ENCODE measurements around the gene SLC22A17.

SLC22A17 gene

GRCh38 chr14:23385244-23385641, 32.6 kb upstream of the SLC22A17 start:
- H3K79me2 ChIP-seq (ENCODE audit: control insufficient read depth, insufficient read depth, low read length): no peaks in the 10 kb centered on the region
- no peak overlapping the region for H3K18ac ChIP-seq (ENCODE audit: low read length)
- H2BK120ac ChIP-seq (ENCODE audit: low read depth, low read length): no peak overlapping the region
- H4K8ac ChIP-seq (ENCODE audit: low read depth, low read length): no peak overlapping the region
- no peaks in the 10 kb centered on the region for H3K27me3 ChIP-seq (ENCODE audit: insufficient read depth, low read length, poor library complexity)
- H3K79me1 ChIP-seq (ENCODE audit: low read length): no peaks in the 10 kb centered on the region
- H3K4me2 ChIP-seq (ENCODE audit: low read length): no peak overlapping the region
- WGBS (ENCODE audit: extremely low coverage, insufficient coverage, low lambda C conversion rate): no CpG with 5 or more reads among the region's 2 CpGs
- H3K4ac ChIP-seq (ENCODE audit: low read depth, low read length): no peak overlapping the region
- no peaks in the 10 kb centered on the region for H3K4me1 ChIP-seq (ENCODE audit: control insufficient read depth, low read depth, low read length)
- H2BK15ac ChIP-seq (replicated peaks; ENCODE audit: low read depth): no peak overlapping the region
- no peaks in the 10 kb centered on the region for H3K36me3 ChIP-seq (ENCODE audit: control insufficient read depth, insufficient read depth, low read length)
- H2AK5ac ChIP-seq (ENCODE audit: low read length): no peak overlapping the region
- no peak for DNase-seq
- H3K56ac ChIP-seq (ENCODE audit: low read length): no peak overlapping the region
- no peak overlapping the region for H3K4me3 ChIP-seq (ENCODE audit: low read length)
- H3K27ac ChIP-seq (ENCODE audit: low read depth, low read length): no peak overlapping the region
- H3K23ac ChIP-seq (ENCODE audit: low read length): no peak overlapping the region
- H3K9ac ChIP-seq (ENCODE audit: low read length): no peak overlapping the region
- H4K5ac ChIP-seq (ENCODE audit: low read length): no peak overlapping the region
- H2BK5ac ChIP-seq (ENCODE audit: low read length): no peak overlapping the region

GRCh38 chr14:23384364-23385080, 31.8 kb upstream of the SLC22A17 start:
- Histone ChIP-seq H3K4me1 (ENCODE audit: control insufficient read depth, low read depth, low read length) (no peaks in the 10 kb centered on the region), H2BK5ac (ENCODE audit: low read length) (no peak overlapping the region), H3K79me1 (ENCODE audit: low read length) (no peaks in the 10 kb centered on the region), H3K4me2 (ENCODE audit: low read length) (no peak overlapping the region), H3K27ac (ENCODE audit: low read depth, low read length) (no peak overlapping the region), H2BK15ac (replicated peaks; ENCODE audit: low read depth) (no peak overlapping the region), H3K36me3 (ENCODE audit: control insufficient read depth, insufficient read depth, low read length) (no peaks in the 10 kb centered on the region), H3K18ac (ENCODE audit: low read length) (no peak overlapping the region), H2AK5ac (ENCODE audit: low read length) (no peak overlapping the region), H3K79me2 (ENCODE audit: control insufficient read depth, insufficient read depth, low read length) (no peaks in the 10 kb centered on the region), H3K27me3 (ENCODE audit: insufficient read depth, low read length, poor library complexity) (no peaks in the 10 kb centered on the region), H2BK120ac (ENCODE audit: low read depth, low read length) (no peak overlapping the region), H4K8ac (ENCODE audit: low read depth, low read length) (no peak overlapping the region), H3K23ac (ENCODE audit: low read length) (no peak overlapping the region), H3K56ac (ENCODE audit: low read length) (no peak overlapping the region), H3K9ac (ENCODE audit: low read length) (no peak overlapping the region), H3K4ac (ENCODE audit: low read depth, low read length) (no peak overlapping the region), H3K4me3 (ENCODE audit: low read length) (no peak overlapping the region), H4K5ac (ENCODE audit: low read length) (no peak overlapping the region)
- WGBS (ENCODE audit: extremely low coverage, insufficient coverage, low lambda C conversion rate): no CpG with 5 or more reads among the region's 29 CpGs
- no peak for DNase-seq

- Histone ChIP-seq H2BK120ac (ENCODE audit: low read depth, low read length) (no peak overlapping the region), H4K5ac (ENCODE audit: low read length) (no peak overlapping the region), H4K8ac (ENCODE audit: low read depth, low read length) (no peak overlapping the region), H3K4me1 (ENCODE audit: control insufficient read depth, low read depth, low read length) (no peaks in the 10 kb centered on the region), H3K36me3 (ENCODE audit: control insufficient read depth, insufficient read depth, low read length) (no peaks in the 10 kb centered on the region), H3K4ac (ENCODE audit: low read depth, low read length) (no peak overlapping the region), H3K23ac (ENCODE audit: low read length) (no peak overlapping the region), H2AK5ac (ENCODE audit: low read length) (no peak overlapping the region), H3K79me1 (ENCODE audit: low read length) (no peaks in the 10 kb centered on the region), H3K18ac (ENCODE audit: low read length) (no peak overlapping the region), H3K27ac (ENCODE audit: low read depth, low read length) (no peak overlapping the region), H2BK15ac (replicated peaks; ENCODE audit: low read depth) (no peak overlapping the region), H3K4me3 (ENCODE audit: low read length) (no peak overlapping the region), H3K79me2 (ENCODE audit: control insufficient read depth, insufficient read depth, low read length) (no peaks in the 10 kb centered on the region), H3K56ac (ENCODE audit: low read length) (no peak overlapping the region), H2BK5ac (ENCODE audit: low read length) (no peak overlapping the region), H3K9ac (ENCODE audit: low read length) (no peak overlapping the region), H3K4me2 (ENCODE audit: low read length) (no peak overlapping the region), H3K27me3 (ENCODE audit: insufficient read depth, low read length, poor library complexity) (no peaks in the 10 kb centered on the region)
- no CpG with 5 or more reads among the region's 10 CpGs for WGBS (ENCODE audit: extremely low coverage, insufficient coverage, low lambda C conversion rate)
- no peak for DNase-seq
Measured at GRCh38 chr14:23382731-23383440, 30.2 kb upstream of the SLC22A17 start.

- Histone ChIP-seq H3K36me3 (ENCODE audit: control insufficient read depth, insufficient read depth, low read length) (no peaks in the 10 kb centered on the region), H3K4ac (ENCODE audit: low read depth, low read length) (no peak overlapping the region), H3K27ac (ENCODE audit: low read depth, low read length) (no peak overlapping the region), H3K9ac (ENCODE audit: low read length) (no peak overlapping the region), H4K8ac (ENCODE audit: low read depth, low read length) (no peak overlapping the region), H3K4me2 (ENCODE audit: low read length) (no peak overlapping the region), H3K27me3 (ENCODE audit: insufficient read depth, low read length, poor library complexity) (no peaks in the 10 kb centered on the region), H2BK15ac (replicated peaks; ENCODE audit: low read depth) (no peak overlapping the region), H3K4me3 (ENCODE audit: low read length) (no peak overlapping the region), H2AK5ac (ENCODE audit: low read length) (no peak overlapping the region), H3K79me1 (ENCODE audit: low read length) (no peaks in the 10 kb centered on the region), H3K23ac (ENCODE audit: low read length) (no peak overlapping the region), H3K56ac (ENCODE audit: low read length) (no peak overlapping the region), H3K79me2 (ENCODE audit: control insufficient read depth, insufficient read depth, low read length) (no peaks in the 10 kb centered on the region), H3K18ac (ENCODE audit: low read length) (no peak overlapping the region), H3K4me1 (ENCODE audit: control insufficient read depth, low read depth, low read length) (no peaks in the 10 kb centered on the region), H4K5ac (ENCODE audit: low read length) (no peak overlapping the region), H2BK120ac (ENCODE audit: low read depth, low read length) (no peak overlapping the region), H2BK5ac (ENCODE audit: low read length) (no peak overlapping the region)
- WGBS (ENCODE audit: extremely low coverage, insufficient coverage, low lambda C conversion rate): no CpG with 5 or more reads among the region's 6 CpGs
- no peak for DNase-seq
Measured at GRCh38 chr14:23382276-23382675, 29.6 kb upstream of the SLC22A17 start.

- no peak for DNase-seq
- Histone ChIP-seq H2BK5ac (ENCODE audit: low read length) (no peak overlapping the region), H3K23ac (ENCODE audit: low read length) (no peak overlapping the region), H3K27me3 (ENCODE audit: insufficient read depth, low read length, poor library complexity) (no peaks in the 10 kb centered on the region), H4K5ac (ENCODE audit: low read length) (no peak overlapping the region), H3K56ac (ENCODE audit: low read length) (no peak overlapping the region), H4K8ac (ENCODE audit: low read depth, low read length) (no peak overlapping the region), H3K4me1 (ENCODE audit: control insufficient read depth, low read depth, low read length) (no peaks in the 10 kb centered on the region), H3K79me2 (ENCODE audit: control insufficient read depth, insufficient read depth, low read length) (no peaks in the 10 kb centered on the region), H3K4me2 (ENCODE audit: low read length) (no peak overlapping the region), H3K4ac (ENCODE audit: low read depth, low read length) (no peak overlapping the region), H3K18ac (ENCODE audit: low read length) (no peak overlapping the region), H3K36me3 (ENCODE audit: control insufficient read depth, insufficient read depth, low read length) (no peaks in the 10 kb centered on the region), H3K79me1 (ENCODE audit: low read length) (no peaks in the 10 kb centered on the region), H3K9ac (ENCODE audit: low read length) (no peak overlapping the region), H3K27ac (ENCODE audit: low read depth, low read length) (no peak overlapping the region), H2AK5ac (ENCODE audit: low read length) (no peak overlapping the region), H2BK120ac (ENCODE audit: low read depth, low read length) (no peak overlapping the region), H3K4me3 (ENCODE audit: low read length) (no peak overlapping the region), H2BK15ac (replicated peaks; ENCODE audit: low read depth) (no peak overlapping the region)
- whole genome bisulfite sequencing (ENCODE audit: extremely low coverage, insufficient coverage, low lambda C conversion rate): no CpG with 5 or more reads among the region's 3 CpGs
Measured at GRCh38 chr14:23381871-23382270, 29.2 kb upstream of the SLC22A17 start.

Data from mesendoderm (in vitro differentiated cells).